Stomach (tissue), 9 donors: ENCODE measurements around the gene CAPRIN1. TPM values are rescaled to one million over a fixed set of nuclear protein-coding genes. Genes with fewer than 3 reads are reported as not detected.

Experiments used
- DNase-seq, 2 donors: peaks; one replicate each; pipeline versions ENCODE4 v3.0.0 to v3.0.0-alpha.2; 2013 to 2019
- H3K27ac ChIP-seq, 5 donors: fragments of 200-600 bp in 4 of 5; sonication (generic) in 4 of 5; one replicate each; pipeline ENCODE4 v1.5.1; 2013 to 2019; ENCODE audit warnings: mild to moderate bottlenecking in 1 of 5, moderate library complexity in 1 of 5
- H3K27me3 ChIP-seq, 3 donors: fragments of 200-600 bp; sonication (generic); one replicate each; pipeline ENCODE4 v1.5.1; 2017 to 2019; ENCODE audit warnings: mixed run types in 1 of 3
- H3K36me3 ChIP-seq, 4 donors: fragments of 200-600 bp; sonication (generic); 1 replicate in 3 of 4; 2 replicates in 1 of 4; pipeline ENCODE4 v1.5.1; 2016 to 2019
- H3K4me1 ChIP-seq, 4 donors: fragments of 200-600 bp; sonication (generic); one replicate each; pipeline ENCODE4 v1.5.1; 2016 to 2019
- H3K4me3 ChIP-seq, 4 donors: fragments of 200-600 bp; sonication (generic) in 3 of 4; one replicate each; pipeline ENCODE4 v1.5.1; 2016 to 2019; ENCODE audit warnings: mild to moderate bottlenecking in 1 of 4
- H3K9me3 ChIP-seq, 4 donors: fragments of 200-600 bp; sonication (generic); one replicate each; pipeline ENCODE4 v1.5.1; 2016 to 2019
- EP300 ChIP-seq: sonication (generic); formaldehyde crosslinking; IDR thresholded peaks from one replicate; pipeline ENCODE4 v1.6.1; 2017; ENCODE audit warnings: antibody characterized with exemption
- POLR2A ChIP-seq, 4 donors: fragments of 450-650 bp; IDR thresholded peaks; one replicate each; pipeline ENCODE4 v1.6.1; 2016; ENCODE audit warnings: antibody characterized with exemption in 4 of 4, control low read depth in 2 of 4, mild to moderate bottlenecking in 1 of 4, moderate library complexity in 1 of 4
- POLR2AphosphoS5 ChIP-seq, 3 donors: sonication (generic); formaldehyde crosslinking; IDR thresholded peaks; one replicate each; pipeline ENCODE4 v1.6.1; 2016; ENCODE audit warnings: antibody characterized with exemption in 3 of 3
- WGBS, 5 donors: extraction: QIAGEN DNeasy Blood & Tissue Kit in 3 of 5; methylation state at CpG; one replicate each; pipeline versions ENCODE4 v1.1.5 to v1.1.7; 2013 to 2018; 5-methylcytosine and 5-hydroxymethylcytosine counted together
- intact Hi-C: fragments of 100-400 bp; cut with DNase I; formaldehyde crosslinking; loops from one replicate; pipeline ENCODE4 v1.15.1; 2023; ENCODE audit warnings: low total_unique reads
- polyA plus RNA-seq, 3 donors: library from polyadenylated mRNA; stranded (reverse); fragments of 200-250 nt; gene quantifications; one replicate each; pipeline ENCODE4 v1.2.3, GENCODE V29; 2013
- total RNA-seq, 5 donors: library from RNA; depleted of rRNA; stranded (reverse); fragments of >200 nt; gene quantifications; one replicate each; pipeline versions ENCODE4 v1.1.0 to v1.2.3, GENCODE V29; 2014 to 2016
- TF ChIP-seq, protein P1 (sequence below), 7 experiments: fragments of 450-650 bp in 4 of 7; fragments of 200-600 bp in 3 of 7; sonication (generic) in 3 of 7; IDR thresholded peaks; one replicate each; pipeline ENCODE4 v1.5.1; 2016 to 2019; ENCODE audit warnings: antibody characterized with exemption in 7 of 7, control low read depth in 2 of 7, mild to moderate bottlenecking in 1 of 7
- donor health status: healthy with polysubstance abuse.
- donor health status: Bipolar disorder and iron deficiency.
- donor health status: healthy.

Gene CAPRIN1
- total and polyA plus RNA-seq, 8 donors, result 57.2 to 290 (median 101) TPM

DNA sequence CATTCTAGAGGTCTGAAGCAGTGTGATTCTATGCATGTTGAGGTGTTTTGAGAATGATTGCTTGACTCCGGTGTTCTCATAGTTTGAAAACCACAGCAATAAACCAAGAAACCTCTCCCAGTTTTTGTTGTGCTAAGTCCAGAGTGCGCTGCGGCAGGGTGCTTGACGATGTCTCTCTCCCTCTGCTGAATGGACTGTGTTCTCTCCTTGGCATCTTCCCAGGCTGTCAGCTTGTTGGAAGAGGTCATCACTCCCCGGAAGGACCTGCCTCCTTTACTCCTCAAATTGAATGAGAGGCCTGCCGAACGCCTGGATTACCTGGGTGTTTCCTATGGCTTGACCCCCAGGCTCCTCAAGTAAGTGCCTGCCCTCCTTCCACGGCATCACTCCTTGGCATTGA lies 84.9 kb downstream of the CAPRIN1 start:
- no peaks in the 10 kb centered on the region for H3K4me1 ChIP-seq
- no peaks in the 10 kb centered on the region for H3K9me3 ChIP-seq
- 93 to 95% (median 95%) methylated on average over 8 of the region's 8 CpGs for WGBS, 5 donors
- TF ChIP-seq POLR2A (IDR thresholded peaks at IDR 0.05) (no peak), POLR2AphosphoS5 (IDR thresholded peaks at IDR 0.05) (no peak), EP300 (no peak)
- TF ChIP-seq, protein P1, sequence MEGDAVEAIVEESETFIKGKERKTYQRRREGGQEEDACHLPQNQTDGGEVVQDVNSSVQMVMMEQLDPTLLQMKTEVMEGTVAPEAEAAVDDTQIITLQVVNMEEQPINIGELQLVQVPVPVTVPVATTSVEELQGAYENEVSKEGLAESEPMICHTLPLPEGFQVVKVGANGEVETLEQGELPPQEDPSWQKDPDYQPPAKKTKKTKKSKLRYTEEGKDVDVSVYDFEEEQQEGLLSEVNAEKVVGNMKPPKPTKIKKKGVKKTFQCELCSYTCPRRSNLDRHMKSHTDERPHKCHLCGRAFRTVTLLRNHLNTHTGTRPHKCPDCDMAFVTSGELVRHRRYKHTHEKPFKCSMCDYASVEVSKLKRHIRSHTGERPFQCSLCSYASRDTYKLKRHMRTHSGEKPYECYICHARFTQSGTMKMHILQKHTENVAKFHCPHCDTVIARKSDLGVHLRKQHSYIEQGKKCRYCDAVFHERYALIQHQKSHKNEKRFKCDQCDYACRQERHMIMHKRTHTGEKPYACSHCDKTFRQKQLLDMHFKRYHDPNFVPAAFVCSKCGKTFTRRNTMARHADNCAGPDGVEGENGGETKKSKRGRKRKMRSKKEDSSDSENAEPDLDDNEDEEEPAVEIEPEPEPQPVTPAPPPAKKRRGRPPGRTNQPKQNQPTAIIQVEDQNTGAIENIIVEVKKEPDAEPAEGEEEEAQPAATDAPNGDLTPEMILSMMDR (IDR thresholded peaks at IDR 0.05), result no peak
- H3K27me3 ChIP-seq, result no peaks in the 10 kb centered on the region
- no peak for DNase-seq
- H3K4me3 ChIP-seq, result no peak overlapping the region
- no peak overlapping the region for H3K27ac ChIP-seq
- intact Hi-C loops, result no loop called here
- H3K36me3 ChIP-seq, result peaks cover 84 to 100% (median 100%) of the 10 kb centered on the region in 4 donors

DNA sequence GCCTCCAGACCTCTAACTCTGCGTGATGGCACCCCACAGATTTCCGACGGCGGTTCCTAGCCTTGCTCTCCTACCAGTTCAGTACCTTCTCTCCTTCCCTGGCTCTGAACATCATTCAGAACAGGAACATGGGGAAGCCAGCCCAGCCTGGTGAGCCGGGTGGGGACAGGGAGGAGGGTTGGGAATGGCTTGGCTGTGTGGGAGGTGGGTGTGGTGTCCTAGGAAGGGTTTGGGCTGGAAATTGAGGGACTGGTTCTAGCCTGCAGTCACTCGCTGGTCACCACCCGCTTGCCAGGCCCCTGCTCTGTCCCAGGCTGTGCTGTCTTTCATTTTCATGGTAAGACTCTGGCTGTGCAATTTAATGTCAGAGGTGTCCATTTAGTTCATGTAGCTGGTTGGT lies 87.8 kb downstream of the CAPRIN1 start:
- intact Hi-C loops, result no loop called here
- Histone ChIP-seq H3K36me3 (peaks cover 89 to 100% (median 100%) of the 10 kb centered on the region in 4 donors), H3K4me1 (no peaks in the 10 kb centered on the region), H3K9me3 (no peaks in the 10 kb centered on the region), H3K4me3 (no peak overlapping the region), H3K27me3 (no peaks in the 10 kb centered on the region), H3K27ac (no peak overlapping the region)
- 87 to 92% (median 91%) methylated on average over 7 of the region's 7 CpGs for WGBS, 5 donors
- no peak for DNase-seq
- TF ChIP-seq, protein P1 (IDR thresholded peaks at IDR 0.05), result no peak
- TF ChIP-seq POLR2A (IDR thresholded peaks at IDR 0.05) (no peak), POLR2AphosphoS5 (IDR thresholded peaks at IDR 0.05) (no peak), EP300 (no peak)

DNA sequence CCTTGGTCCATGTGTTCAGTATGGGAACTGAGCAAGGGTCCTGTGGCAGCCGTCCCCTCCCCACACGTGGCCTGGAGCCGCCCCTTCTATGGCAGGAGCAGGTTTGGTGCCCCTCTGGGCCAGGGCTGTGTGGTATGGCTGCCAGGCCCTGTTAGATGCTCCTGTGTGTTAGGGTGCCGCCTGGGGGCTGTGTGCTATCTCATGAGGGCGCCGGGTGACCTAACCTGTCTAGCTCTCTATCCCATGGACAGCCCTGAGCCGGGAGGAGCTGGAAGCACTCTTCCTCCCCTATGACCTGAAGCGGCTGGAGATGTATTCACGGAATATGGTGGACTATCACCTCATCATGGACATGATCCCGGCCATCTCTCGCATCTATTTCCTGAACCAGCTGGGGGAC lies 88.6 kb downstream of the CAPRIN1 start:
- H3K27ac ChIP-seq, result no peak overlapping the region
- no peak for TF ChIP-seq EP300
- TF ChIP-seq, protein P1 (IDR thresholded peaks at IDR 0.05), result no peak
- TF ChIP-seq POLR2AphosphoS5 (IDR thresholded peaks at IDR 0.05), result no peak
- TF ChIP-seq POLR2A (IDR thresholded peaks at IDR 0.05), result no peak
- DNase-seq, result no peak

DNA sequence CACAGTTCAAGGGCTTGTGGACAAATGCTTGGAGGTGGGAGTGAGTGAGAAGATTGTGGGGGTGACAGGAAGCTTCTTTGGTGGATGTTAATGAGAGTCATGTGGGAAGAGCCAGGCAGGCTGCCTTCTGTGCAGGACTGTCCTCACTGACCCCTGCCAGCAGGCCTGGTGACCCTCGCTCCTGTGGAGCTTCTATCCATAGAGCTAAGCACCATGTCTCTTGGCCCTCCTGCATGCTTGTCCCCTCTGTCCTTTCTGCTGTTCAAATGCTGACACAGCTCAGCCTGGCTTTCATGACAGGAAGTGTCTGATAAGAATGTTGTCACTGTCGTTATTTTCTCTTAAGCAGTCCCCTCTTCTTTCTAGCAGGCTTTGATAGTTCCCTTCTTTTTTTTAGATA lies 91.5 kb downstream of the CAPRIN1 start:
- no peak overlapping the region for H3K27ac ChIP-seq
- H3K27me3 ChIP-seq, result no peaks in the 10 kb centered on the region
- DNase-seq, result no peak
- H3K4me3 ChIP-seq, result no peak overlapping the region
- intact Hi-C loops, result no loop called here
- no peaks in the 10 kb centered on the region for H3K9me3 ChIP-seq
- H3K4me1 ChIP-seq, result no peaks in the 10 kb centered on the region
- 71 to 90% (median 82%) methylated on average over 2 of the region's 2 CpGs for WGBS, 5 donors
- H3K36me3 ChIP-seq, result peaks cover 88 to 100% (median 100%) of the 10 kb centered on the region in 4 donors
- TF ChIP-seq POLR2AphosphoS5 (IDR thresholded peaks at IDR 0.05), result no peak
- no peak for TF ChIP-seq EP300
- TF ChIP-seq, protein P1 (IDR thresholded peaks at IDR 0.05), result no peak
- TF ChIP-seq POLR2A (IDR thresholded peaks at IDR 0.05), result no peak

More for the DNA sequence above, 88.6 kb downstream of the CAPRIN1 start:
- intact Hi-C loops, result no loop called here
- Histone ChIP-seq H3K36me3 (peaks cover 87 to 100% (median 100%) of the 10 kb centered on the region in 4 donors), H3K9me3 (no peaks in the 10 kb centered on the region), H3K4me3 (no peak overlapping the region), H3K27me3 (no peaks in the 10 kb centered on the region), H3K4me1 (no peaks in the 10 kb centered on the region)
- 92 to 98% (median 96%) methylated on average over 8 to 11 of the region's 11 CpGs for WGBS, 5 donors
